GM18505 (cell line): Measurements from ENCODE around the gene MAST4.
"Not testable (repeated sequence)": the region's sequence is repeated elsewhere in the genome, so short reads cannot be mapped to it uniquely, and the experiment has no call there.

Experiments used
- ATAC-seq: cut with Tn5 transposase; IDR thresholded peaks from one replicate; pipeline ENCODE4 v1.9.1; 2021; ENCODE audit not compliant: unreplicated experiment
- POLR2A ChIP-seq: IDR thresholded peaks from 4 replicates; pipeline ENCODE4 v1.6.1; 2011; ENCODE audit warnings: borderline replicate concordance; ENCODE audit not compliant: insufficient read depth, insufficient read length; ENCODE audit errors: extremely low read depth

MAST4 gene

GRCh38 chr5:67098656-67099055, 502.5 kb downstream of the MAST4 start:
- no peak for TF ChIP-seq POLR2A
- ATAC-seq = no peak

GRCh38 chr5:67100301-67100700, 504.1 kb downstream of the MAST4 start:
- TF ChIP-seq POLR2A = no peak
- no peak for ATAC-seq

GRCh38 chr5:67102708-67103107, 506.5 kb downstream of the MAST4 start:
- no peak for TF ChIP-seq POLR2A
- no peak for ATAC-seq

GRCh38 chr5:67104859-67105258, 508.7 kb downstream of the MAST4 start:
- no peak for ATAC-seq
- no peak for TF ChIP-seq POLR2A

- no peak for ATAC-seq
- no peak for TF ChIP-seq POLR2A
Observed at GRCh38 chr5:67105270-67105669, 509.1 kb downstream of the MAST4 start.

GRCh38 chr5:67106626-67107342, 510.6 kb downstream of the MAST4 start:
- TF ChIP-seq POLR2A = no peak
- ATAC-seq = no peak

GRCh38 chr5:67111779-67112178, 515.6 kb downstream of the MAST4 start:
- TF ChIP-seq POLR2A = no peak
- no peak for ATAC-seq

- TF ChIP-seq POLR2A = no peak
- no peak for ATAC-seq
Observed at GRCh38 chr5:67115246-67115645, 519.1 kb downstream of the MAST4 start.

GRCh38 chr5:67115817-67116216, 519.6 kb downstream of the MAST4 start:
- ATAC-seq = no peak
- TF ChIP-seq POLR2A = no peak

- TF ChIP-seq POLR2A = no peak
Observed at GRCh38 chr5:67118050-67118620, 521.9 kb downstream of the MAST4 start.

GRCh38 chr5:67119010-67119409, 522.8 kb downstream of the MAST4 start:
- ATAC-seq = no peak
- TF ChIP-seq POLR2A = no peak

More at GRCh38 chr5:67118050-67118620, 521.9 kb downstream of the MAST4 start:
- no peak for ATAC-seq

GRCh38 chr5:67120032-67120431, 523.8 kb downstream of the MAST4 start:
- TF ChIP-seq POLR2A = no peak
- no peak for ATAC-seq

GRCh38 chr5:67123819-67124218, 527.6 kb downstream of the MAST4 start:
- TF ChIP-seq POLR2A = no peak
- no peak for ATAC-seq

- no peak for TF ChIP-seq POLR2A
- no peak for ATAC-seq
Observed at GRCh38 chr5:67124556-67124955, 528.4 kb downstream of the MAST4 start.

- ATAC-seq = not testable (repeated sequence)
Observed at GRCh38 chr5:67127347-67127895, 531.2 kb downstream of the MAST4 start.
